HL-60/S4 treated with retinoic acid at 250 ng/mL for 4 days and 3 days (cell line): ENCODE measurements around the gene CRIM1.

Experiments
- in situ Hi-C: fragments of 300-500 bp; cut with MboI; formaldehyde crosslinking; loops from 2 replicates; pipeline ENCODE4 v1.7.0; 2022; ENCODE audit warnings: low sequenced_read_pairs

CRIM1 gene

GRCh38 chr2:36416370-36417165, 61.0 kb downstream of the CRIM1 start:
- in situ Hi-C loops, result no loop called here

GRCh38 chr2:36420569-36421181, 65.1 kb downstream of the CRIM1 start:
- in situ Hi-C loops, result no loop called here

- in situ Hi-C loops, result no loop called here
These were observed 65.8 kb downstream of the CRIM1 start for GRCh38 chr2:36421379-36421778.

GRCh38 chr2:36423172-36423571, 67.6 kb downstream of the CRIM1 start:
- in situ Hi-C loops, result no loop called here

- in situ Hi-C loops, result no loop called here
These were observed 68.1 kb downstream of the CRIM1 start for GRCh38 chr2:36423619-36424120.

GRCh38 chr2:36425608-36426355, 70.2 kb downstream of the CRIM1 start:
- in situ Hi-C loops, result no loop called here

GRCh38 chr2:36427790-36428243, 72.2 kb downstream of the CRIM1 start:
- in situ Hi-C loops, result no loop called here

- in situ Hi-C loops, result no loop called here
These were observed 75.0 kb downstream of the CRIM1 start for GRCh38 chr2:36430549-36430948.

- in situ Hi-C loops, result no loop called here
These were observed 76.9 kb downstream of the CRIM1 start for GRCh38 chr2:36432479-36432878.

- in situ Hi-C loops, result no loop called here
These were observed 78.0 kb downstream of the CRIM1 start for GRCh38 chr2:36433311-36434217.

- in situ Hi-C loops, result no loop called here
These were observed 82.9 kb downstream of the CRIM1 start for GRCh38 chr2:36438449-36438977.

- in situ Hi-C loops, result no loop called here
These were observed 83.5 kb downstream of the CRIM1 start for GRCh38 chr2:36439084-36439483.

- in situ Hi-C loops, result no loop called here
These were observed 85.6 kb downstream of the CRIM1 start for GRCh38 chr2:36441065-36441625.

- in situ Hi-C loops, result no loop called here
These were observed 86.2 kb downstream of the CRIM1 start for GRCh38 chr2:36441816-36442215.

- in situ Hi-C loops, result no loop called here
These were observed 88.8 kb downstream of the CRIM1 start for GRCh38 chr2:36444216-36444936.

- in situ Hi-C loops, result no loop called here
These were observed 89.7 kb downstream of the CRIM1 start for GRCh38 chr2:36445185-36445866.

GRCh38 chr2:36446294-36446693, 90.7 kb downstream of the CRIM1 start:
- in situ Hi-C loops, result no loop called here

GRCh38 chr2:36449213-36449612, 93.6 kb downstream of the CRIM1 start:
- in situ Hi-C loops, result no loop called here

GRCh38 chr2:36449943-36450392, 94.4 kb downstream of the CRIM1 start:
- in situ Hi-C loops, result no loop called here
